ENCODE measurements around the gene GARIN5A. TPM values are rescaled to one million over a fixed set of nuclear protein-coding genes. Genes with fewer than 3 reads are reported as not detected.

The GARIN5A gene
- total RNA-seq, 1 experiment from 2014 or later, result 6.2 TPM

GRCh38 chr19:50460161-50460765 is 16.4 kb downstream of the GARIN5A start:
- DNase-seq, result peak; percentile 59
- Histone ChIP-seq H3K36me3 (ENCODE audit: low read depth, low read length) (no peaks in the 10 kb centered on the region), H2AFZ (ENCODE audit: low read length) (0 out of 2 replicates have a peak overlapping the region, but pooled peaks have one; percentile 8), H3K9me2 (replicated peaks; ENCODE audit: low read length) (no peaks in the 10 kb centered on the region), H3K4me2 (ENCODE audit: low read length) (peak overlapping the region; percentile 51; the same call in 1 of the 2 replicates), H3K27ac (ENCODE audit: low read length) (no peak overlapping the region), H3K4me3 (ENCODE audit: low read length) (no peak overlapping the region), H3K4me1 (ENCODE audit: insufficient read depth, low read length) (0 out of 2 replicates have a peak, but pooled peaks cover 6% of the 10 kb centered on the region), H3K9ac (ENCODE audit: low read length) (no peak overlapping the region), H3F3A (ENCODE audit: low read length, unreplicated experiment) (no peaks in the 10 kb centered on the region), H3K79me2 (ENCODE audit: low read length) (no peaks in the 10 kb centered on the region), H3K9me3 (ENCODE audit: low read length) (no peaks in the 10 kb centered on the region), H3K27me3 (ENCODE audit: low read length) (peaks cover 7% of the 10 kb centered on the region; the same call in 1 of the 2 replicates), H4K20me1 (ENCODE audit: low read length) (no peaks in the 10 kb centered on the region)
- ChIA-PET POLR2A (ENCODE audit: unreplicated experiment) (no interaction called here), CTCF (interaction anchor here (0.6 to 1.5 kb wide), 5 partner anchors 45 to 146 kb away, joined by 3 to 5 read pairs (median 3); no protein-coding TSS in a partner anchor)
- TF ChIP-seq CTCF (conservative IDR thresholded peaks at IDR 0.05; ENCODE audit: low read depth, low read length) (no peak), EZH2phosphoT487 (IDR thresholded peaks at IDR 0.05; ENCODE audit: borderline replicate concordance, low read length) (no peak), EZH2 (IDR thresholded peaks at IDR 0.05; ENCODE audit: low read length, unreplicated experiment) (no peak)
- ATAC-seq, result peak; percentile 55
- no TSS peak for BruUV-seq (replicated peaks)
- intact Hi-C loops (cut with micrococcal nuclease), result no loop called here

- Histone ChIP-seq H3K9ac (ENCODE audit: low read length) (no peak overlapping the region), H3F3A (ENCODE audit: low read length, unreplicated experiment) (no peaks in the 10 kb centered on the region), H3K4me3 (ENCODE audit: low read length) (no peak overlapping the region), H3K4me2 (ENCODE audit: low read length) (no peak overlapping the region), H3K36me3 (ENCODE audit: low read depth, low read length) (no peaks in the 10 kb centered on the region), H3K79me2 (ENCODE audit: low read length) (no peaks in the 10 kb centered on the region), H2AFZ (ENCODE audit: low read length) (no peak overlapping the region), H3K4me1 (ENCODE audit: insufficient read depth, low read length) (0 out of 2 replicates have a peak, but pooled peaks cover 6% of the 10 kb centered on the region), H3K27ac (ENCODE audit: low read length) (no peak overlapping the region), H3K27me3 (ENCODE audit: low read length) (peaks cover 7% of the 10 kb centered on the region; the same call in 1 of the 2 replicates), H3K9me3 (ENCODE audit: low read length) (no peaks in the 10 kb centered on the region), H3K9me2 (replicated peaks; ENCODE audit: low read length) (no peaks in the 10 kb centered on the region), H4K20me1 (ENCODE audit: low read length) (no peaks in the 10 kb centered on the region)
- DNase-seq (no peak), ATAC-seq (no peak)
- TF ChIP-seq EZH2phosphoT487 (IDR thresholded peaks at IDR 0.05; ENCODE audit: borderline replicate concordance, low read length) (no peak), EZH2 (IDR thresholded peaks at IDR 0.05; ENCODE audit: low read length, unreplicated experiment) (no peak), CTCF (conservative IDR thresholded peaks at IDR 0.05; ENCODE audit: low read depth, low read length) (no peak)
- POLR2A ChIA-PET (ENCODE audit: unreplicated experiment), result no interaction called here
- BruUV-seq (replicated peaks), result no TSS peak
- intact Hi-C loops (cut with micrococcal nuclease), result no loop called here
- CTCF ChIA-PET, result interaction anchor here (0.6 to 0.8 kb wide), 2 partner anchors 44 to 89 kb away, joined by 3 read pairs; no protein-coding TSS in a partner anchor
These were observed 17.0 kb downstream of the GARIN5A start for GRCh38 chr19:50459638-50460037.

DNA sequence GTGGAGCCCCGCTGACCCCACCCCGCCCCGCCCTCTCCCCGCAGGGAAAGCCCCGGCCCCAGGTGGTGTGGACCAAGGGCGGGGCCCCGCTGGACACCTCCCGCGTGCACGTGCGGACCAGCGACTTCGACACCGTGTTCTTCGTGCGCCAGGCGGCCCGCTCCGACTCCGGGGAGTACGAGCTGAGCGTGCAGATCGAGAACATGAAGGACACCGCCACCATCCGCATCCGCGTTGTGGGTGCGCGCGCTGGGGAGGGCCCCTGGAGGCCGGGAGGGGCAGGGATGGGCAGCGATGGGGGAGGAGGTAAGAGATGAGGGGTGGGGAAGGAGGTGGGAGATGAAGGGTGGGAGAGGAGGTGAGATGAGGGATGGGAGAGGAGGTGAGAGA is 17.6 kb downstream of the GARIN5A start:
- Histone ChIP-seq H4K20me1 (ENCODE audit: low read length) (no peaks in the 10 kb centered on the region), H3K4me1 (ENCODE audit: insufficient read depth, low read length) (0 out of 2 replicates have a peak, but pooled peaks cover 6% of the 10 kb centered on the region), H3F3A (ENCODE audit: low read length, unreplicated experiment) (no peaks in the 10 kb centered on the region), H3K27ac (ENCODE audit: low read length) (no peak overlapping the region), H3K4me2 (ENCODE audit: low read length) (no peak overlapping the region), H3K27me3 (ENCODE audit: low read length) (peaks cover 7% of the 10 kb centered on the region; the same call in 1 of the 2 replicates), H2AFZ (ENCODE audit: low read length) (no peak overlapping the region), H3K9me3 (ENCODE audit: low read length) (no peaks in the 10 kb centered on the region), H3K4me3 (ENCODE audit: low read length) (no peak overlapping the region), H3K79me2 (ENCODE audit: low read length) (no peaks in the 10 kb centered on the region), H3K9me2 (replicated peaks; ENCODE audit: low read length) (no peaks in the 10 kb centered on the region), H3K36me3 (ENCODE audit: low read depth, low read length) (no peaks in the 10 kb centered on the region), H3K9ac (ENCODE audit: low read length) (no peak overlapping the region)
- POLR2A ChIA-PET (ENCODE audit: unreplicated experiment), result no interaction called here
- no peak for DNase-seq
- TF ChIP-seq CTCF (conservative IDR thresholded peaks at IDR 0.05; ENCODE audit: low read depth, low read length) (no peak), EZH2phosphoT487 (IDR thresholded peaks at IDR 0.05; ENCODE audit: borderline replicate concordance, low read length) (no peak), EZH2 (IDR thresholded peaks at IDR 0.05; ENCODE audit: low read length, unreplicated experiment) (no peak)
- ATAC-seq, result no peak
- intact Hi-C loops (cut with micrococcal nuclease), result no loop called here
- BruUV-seq (replicated peaks), result no TSS peak
- CTCF ChIA-PET, result no interaction called here
